ENCODE measurements around the gene MAPK8IP3.

MAPK8IP3 gene

GRCh38 chr16:1819611-1820010 lies 113.6 kb downstream of the MAPK8IP3 start:
- no peaks in the 10 kb centered on the region for H3K4me1 ChIP-seq (ENCODE audit: control insufficient read depth, insufficient read depth, low read length)
- no peak overlapping the region for H3K4me3 ChIP-seq (ENCODE audit: low read depth, low read length)
- no peak overlapping the region for H3K27ac ChIP-seq (ENCODE audit: low read depth, low read length)
- peaks cover 29% of the 10 kb centered on the region for H3K36me3 ChIP-seq (ENCODE audit: control insufficient read depth, insufficient read depth, low read length)
- H3K9ac ChIP-seq (ENCODE audit: low read depth, low read length): no peak overlapping the region
- H3K27me3 ChIP-seq (ENCODE audit: control insufficient read depth, insufficient read depth, low read length): no peaks in the 10 kb centered on the region
- H3K9me3 ChIP-seq (ENCODE audit: control insufficient read depth, insufficient read depth, low read length): no peaks in the 10 kb centered on the region

Measured in HUES48 (cell line).